T47D (cell line): ENCODE data around the gene C16orf86.

ENCODE experiments used
- DNase-seq, 2 experiments: peaks; one replicate each; pipeline versions ENCODE4 v3.0.0 to v3.0.0-alpha.2; 2011 to 2012; ENCODE audit warnings: low read depth in 1 of 2, low spot score in 1 of 2
- JUND ChIP-seq: IDR thresholded peaks from 2 replicates; pipeline ENCODE4 v1.6.1; 2012; ENCODE audit warnings: low read depth
- in situ Hi-C: cut with HindIII; loops from 2 replicates; pipeline ENCODE4 v1.10.0; 2016; ENCODE audit warnings: low sequenced_read_pairs, low pct_unique_long_range_greater_than_20kb

Gene C16orf86

DNA sequence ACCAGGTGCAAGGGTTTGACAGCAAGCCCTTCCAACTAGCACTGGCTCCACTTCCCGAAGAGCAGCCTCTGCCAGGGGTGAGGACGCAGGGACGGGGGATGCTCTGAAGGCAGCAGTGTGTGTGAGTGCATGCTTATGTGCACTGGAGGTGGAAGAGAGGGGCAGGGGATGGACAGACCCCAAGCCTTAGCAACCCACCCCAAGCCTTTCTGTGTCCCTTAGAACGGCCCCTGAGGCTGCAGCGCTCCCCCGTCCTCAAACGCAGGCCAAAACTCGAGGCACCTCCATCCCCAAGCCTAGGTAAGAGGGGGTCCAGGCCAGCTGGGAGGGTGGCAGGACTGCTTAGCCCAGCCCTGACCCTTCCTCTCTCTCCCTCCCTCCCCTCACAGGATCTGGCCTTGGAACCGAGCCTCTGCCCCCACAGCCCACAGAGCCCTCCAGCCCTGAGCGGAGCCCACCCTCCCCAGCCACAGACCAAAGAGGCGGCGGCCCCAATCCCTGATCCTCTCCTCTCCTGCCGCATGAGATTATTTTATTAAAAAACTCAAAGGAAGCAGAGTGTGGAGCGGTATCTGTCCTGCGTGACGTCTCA lies 9.5 kb upstream of the C16orf86 start:
- in situ Hi-C loops = no loop called here

DNA sequence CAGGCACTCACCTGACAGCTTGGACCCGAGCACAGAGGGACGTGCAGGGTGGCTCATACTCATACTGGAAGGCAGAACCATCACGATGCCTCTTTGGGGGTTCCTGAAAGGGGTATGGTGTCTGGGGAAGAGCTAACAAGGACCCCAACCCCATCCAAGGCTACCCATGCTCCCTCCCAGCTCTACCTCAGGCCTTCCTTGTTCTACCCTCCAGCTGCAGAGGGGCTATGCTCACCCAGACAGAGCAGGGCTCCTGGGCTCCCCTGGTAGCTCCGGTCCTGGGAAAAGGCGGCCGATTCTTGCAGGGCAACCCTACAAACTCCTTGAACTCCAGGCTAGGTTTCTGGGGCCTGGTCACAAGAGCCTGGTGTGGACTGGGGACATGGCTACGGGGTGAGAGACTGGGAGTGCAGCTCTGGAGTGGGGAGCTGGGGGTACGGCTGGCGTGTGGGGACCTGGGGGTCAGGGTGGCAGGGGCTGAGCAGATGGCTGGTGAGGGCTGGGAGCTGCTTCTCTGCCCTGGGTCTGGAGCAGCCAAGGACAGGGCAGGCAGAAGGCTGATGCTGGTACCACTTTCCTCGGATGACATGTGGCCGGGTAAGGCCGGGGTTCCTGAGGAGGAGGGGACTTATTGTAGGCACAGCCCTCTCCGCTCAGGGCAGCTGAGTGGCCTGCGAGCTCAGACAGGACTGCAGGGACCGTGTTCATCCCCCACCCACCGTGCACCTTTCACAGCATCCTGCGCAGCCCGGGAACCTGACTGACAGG lies 8.7 kb upstream of the C16orf86 start:
- in situ Hi-C loops = no loop called here
- DNase-seq = no peak
- TF ChIP-seq JUND = no peak

More for the DNA sequence above, 9.5 kb upstream of the C16orf86 start:
- no peak for DNase-seq
- no peak for TF ChIP-seq JUND

DNA sequence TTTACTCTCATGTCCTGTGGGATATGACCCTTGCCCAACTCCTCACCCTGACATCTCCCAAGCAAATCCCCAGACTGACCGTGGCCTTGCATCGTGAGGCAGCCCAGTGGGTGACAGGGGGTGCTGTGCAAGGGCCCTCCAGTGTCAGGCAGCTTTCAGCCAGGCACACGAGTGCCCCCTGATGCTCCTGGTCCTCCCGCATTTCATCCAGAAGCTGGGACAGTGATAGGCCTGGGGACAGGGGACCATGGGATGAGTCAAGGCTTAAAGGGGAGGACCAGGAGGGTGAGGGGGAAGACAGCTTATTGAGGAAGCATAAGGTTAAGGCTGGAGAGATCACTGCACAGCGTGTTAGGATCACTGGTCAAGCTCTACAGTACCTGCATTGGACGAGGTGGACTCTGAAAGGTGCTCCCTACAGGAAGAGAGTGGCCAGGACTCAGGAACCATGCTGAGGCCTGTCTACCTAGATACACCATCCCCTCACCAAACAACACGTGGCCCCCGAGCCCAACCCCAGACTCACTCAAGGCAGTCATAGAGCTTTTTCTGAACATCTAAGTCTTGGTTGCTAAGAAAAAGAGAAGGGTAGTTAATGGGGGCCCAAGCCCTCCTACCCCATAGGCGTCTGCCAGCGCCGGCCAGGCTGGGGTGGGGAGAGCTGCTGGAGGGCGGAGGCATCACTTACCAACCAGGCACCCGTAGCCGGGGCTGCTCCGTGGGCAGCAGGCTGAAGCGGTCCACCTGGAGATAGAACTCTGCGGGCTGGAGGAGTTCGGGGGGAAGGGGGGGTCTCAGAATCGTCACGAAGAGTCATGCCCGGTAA lies 7.6 kb upstream of the C16orf86 start:
- no peak for DNase-seq
- TF ChIP-seq JUND = no peak
- in situ Hi-C loops = no loop called here

- in situ Hi-C loops = no loop called here
- no peak for TF ChIP-seq JUND
Observed at GRCh38 chr16:67659675-67660563, 6.7 kb upstream of the C16orf86 start, which contains the start of gene ACD. Gene ACD, minus strand, starts transcription at chr16:67660260. Its CDS starts 40 bp downstream, at chr16:67660220.

DNA sequence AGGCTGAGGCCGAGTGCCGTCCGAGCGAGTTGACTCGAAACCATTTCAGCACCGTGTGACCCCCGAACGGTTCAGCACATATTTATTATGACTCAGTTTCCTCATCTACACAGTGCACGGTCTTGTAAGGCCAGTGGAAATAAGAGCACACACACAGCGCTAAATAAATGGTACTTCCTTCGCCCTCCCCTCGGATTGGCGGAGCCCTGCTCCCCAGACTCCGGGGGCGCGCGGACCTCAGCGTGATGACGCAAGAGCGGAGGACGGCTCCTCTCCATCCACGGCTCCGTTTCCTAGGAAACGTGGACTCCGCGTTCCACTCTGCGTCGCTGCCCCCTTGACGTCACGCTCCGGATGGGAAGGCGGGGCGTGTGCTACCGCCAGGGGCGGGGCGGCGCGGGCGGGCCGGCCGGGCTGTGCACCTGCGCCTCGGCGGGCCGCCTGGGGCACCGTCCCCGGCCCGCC lies 6.0 kb upstream of the C16orf86 start, which contains the start of gene PARD6A:
Gene PARD6A, plus strand, starts transcription at position 397 of the 465 bp plus-strand sequence. CDS start 79 bp downstream, outside the sequence.
- in situ Hi-C loops = no loop called here
- peak; percentile 98 to 100 for DNase-seq
- no peak for TF ChIP-seq JUND

More at GRCh38 chr16:67659675-67660563, 6.7 kb upstream of the C16orf86 start, which contains the start of gene ACD:
- DNase-seq = peak; percentile 96 to 99

DNA sequence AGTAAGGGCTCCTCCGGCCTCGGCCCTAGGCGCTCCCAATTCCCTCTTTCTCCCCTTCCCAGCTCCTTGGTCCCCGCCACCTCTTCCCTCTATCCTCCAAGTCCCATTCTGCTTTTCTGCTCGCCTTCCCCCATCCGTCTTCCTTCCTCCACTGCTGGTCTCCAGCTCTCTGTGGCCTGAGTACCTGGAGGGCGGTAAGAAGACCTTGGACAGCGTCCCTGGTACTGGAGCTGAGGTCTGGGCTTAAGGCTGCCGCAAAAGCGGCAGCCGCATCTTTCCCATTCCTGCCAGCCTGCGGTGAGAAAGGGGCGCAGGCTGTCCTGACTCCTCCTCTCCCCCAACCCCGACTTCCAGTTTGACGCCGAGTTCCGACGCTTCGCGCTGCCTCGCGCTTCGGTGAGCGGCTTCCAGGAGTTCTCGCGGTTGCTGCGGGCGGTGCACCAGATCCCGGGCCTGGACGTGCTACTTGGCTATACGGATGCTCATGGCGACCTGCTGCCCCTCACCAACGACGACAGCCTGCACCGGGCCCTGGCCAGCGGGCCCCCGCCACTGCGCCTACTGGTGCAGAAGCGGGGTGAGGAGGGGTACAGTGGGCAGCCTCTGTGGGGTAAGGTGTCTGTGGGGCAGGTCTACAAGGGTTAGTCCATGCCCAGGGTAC lies 5.4 kb upstream of the C16orf86 start:
- peak; percentile 73 to 80 for DNase-seq

DNA sequence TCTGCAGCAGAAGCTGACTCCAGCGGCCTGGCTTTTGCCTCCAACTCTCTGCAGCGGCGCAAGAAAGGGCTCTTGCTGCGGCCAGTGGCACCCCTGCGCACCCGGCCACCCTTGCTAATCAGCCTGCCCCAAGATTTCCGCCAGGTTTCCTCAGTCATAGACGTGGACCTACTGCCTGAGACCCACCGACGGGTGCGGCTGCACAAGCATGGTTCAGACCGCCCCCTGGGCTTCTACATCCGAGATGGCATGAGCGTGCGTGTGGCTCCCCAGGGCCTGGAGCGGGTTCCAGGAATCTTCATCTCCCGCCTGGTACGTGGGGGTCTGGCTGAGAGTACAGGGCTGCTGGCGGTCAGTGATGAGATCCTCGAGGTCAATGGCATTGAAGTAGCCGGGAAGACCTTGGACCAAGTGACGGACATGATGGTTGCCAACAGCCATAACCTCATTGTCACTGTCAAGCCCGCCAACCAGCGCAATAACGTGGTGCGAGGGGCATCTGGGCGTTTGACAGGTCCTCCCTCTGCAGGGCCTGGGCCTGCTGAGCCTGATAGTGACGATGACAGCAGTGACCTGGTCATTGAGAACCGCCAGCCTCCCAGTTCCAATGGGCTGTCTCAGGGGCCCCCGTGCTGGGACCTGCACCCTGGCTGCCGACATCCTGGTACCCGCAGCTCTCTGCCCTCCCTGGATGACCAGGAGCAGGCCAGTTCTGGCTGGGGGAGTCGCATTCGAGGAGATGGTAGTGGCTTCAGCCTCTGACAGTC lies 4.5 kb upstream of the C16orf86 start:
- in situ Hi-C loops = no loop called here
- no peak for TF ChIP-seq JUND
- no peak for DNase-seq

More for the DNA sequence above, 5.4 kb upstream of the C16orf86 start:
- TF ChIP-seq JUND = no peak
- in situ Hi-C loops = no loop called here

- no peak for TF ChIP-seq JUND
- DNase-seq = no peak
- in situ Hi-C loops = no loop called here
Observed at GRCh38 chr16:67662653-67663010, 4.0 kb upstream of the C16orf86 start.

DNA sequence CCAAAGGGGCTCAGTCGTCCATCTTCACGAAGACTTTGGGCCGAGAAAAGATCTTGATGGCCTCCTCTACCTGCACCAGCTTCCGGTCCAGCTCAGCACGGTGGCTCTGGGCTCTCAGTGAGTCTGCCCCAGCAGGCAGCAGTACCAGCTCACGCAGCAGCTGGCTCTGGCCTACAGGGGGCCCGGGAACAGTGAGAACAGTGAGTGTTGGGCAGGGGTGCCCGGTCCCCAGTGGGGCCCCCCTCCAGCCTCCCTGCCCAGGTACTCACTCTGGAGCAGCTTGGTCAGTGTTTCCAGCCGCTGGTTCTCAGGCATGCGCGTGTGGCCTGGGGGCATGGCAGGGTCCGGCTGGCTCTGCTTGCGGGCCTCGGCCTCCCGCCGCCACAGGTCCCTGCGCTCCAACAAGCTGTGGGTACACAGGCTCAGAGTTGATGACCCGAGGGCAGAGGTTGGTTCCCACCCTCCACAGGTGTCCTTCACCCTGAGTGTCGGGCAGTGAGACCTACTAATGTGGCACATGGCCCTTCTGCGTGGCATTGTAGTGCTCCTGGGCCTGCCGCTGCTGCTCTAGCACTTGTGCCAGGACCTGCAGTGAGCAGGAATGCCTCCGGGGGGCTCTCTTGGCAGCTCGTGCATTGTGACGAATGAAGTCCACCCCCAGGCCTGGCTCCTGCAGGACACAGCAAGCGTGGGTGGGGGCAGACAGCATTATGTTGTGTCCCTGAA lies 3.3 kb upstream of the C16orf86 start:
- in situ Hi-C loops = no loop called here
- DNase-seq = peak; percentile 29 to 38
- no peak for TF ChIP-seq JUND

DNA sequence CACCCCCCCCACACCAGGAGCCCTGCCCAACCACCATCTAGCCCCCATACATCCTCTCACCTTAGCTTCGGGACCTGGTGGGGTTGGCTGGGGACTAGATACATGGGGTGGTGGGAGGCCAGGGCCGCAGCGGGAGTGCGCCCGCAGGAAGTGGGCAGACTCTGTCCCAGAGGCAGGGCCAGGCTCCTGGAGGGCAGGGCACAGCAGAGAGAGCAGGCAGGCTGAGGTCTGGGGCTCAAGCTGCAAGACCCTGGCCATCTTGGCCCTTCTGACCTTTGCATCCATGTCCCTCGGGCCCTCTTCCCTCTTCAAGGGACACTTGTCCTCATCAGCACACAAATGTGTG lies 2.8 kb upstream of the C16orf86 start:
- no peak for DNase-seq
- TF ChIP-seq JUND = no peak
- in situ Hi-C loops = no loop called here

DNA sequence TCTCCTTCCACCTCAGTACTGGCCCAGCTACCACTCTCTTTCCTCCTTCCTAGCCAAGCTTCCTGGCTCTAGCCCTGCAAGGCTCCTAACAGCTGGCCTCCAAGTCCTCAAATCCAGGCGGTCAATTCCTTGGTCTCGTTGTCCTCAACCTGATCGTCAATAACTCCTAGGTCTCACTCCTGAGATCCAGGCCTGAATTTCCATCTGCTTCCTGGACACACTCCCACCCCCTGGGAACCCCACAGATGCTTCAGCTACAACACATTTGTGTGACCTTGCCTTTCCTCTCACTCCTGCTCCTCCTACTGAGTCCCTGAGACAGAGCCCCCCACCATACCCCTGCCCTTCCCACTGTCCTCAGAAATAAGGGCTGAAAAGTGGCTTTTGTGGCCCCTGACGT lies 2.4 kb upstream of the C16orf86 start:
- no peak for DNase-seq
- in situ Hi-C loops = no loop called here
- no peak for TF ChIP-seq JUND
